GM12892 (cell line): ENCODE results near the gene PDGFA.

Experiments
- POLR2A ChIP-seq: IDR thresholded peaks from 2 replicates; pipeline ENCODE4 v1.6.1; 2011; ENCODE audit warnings: low read depth, low read length, control low read depth
- POLR2AphosphoS5 ChIP-seq: IDR thresholded peaks from 2 replicates; pipeline ENCODE4 v1.6.1; 2011; ENCODE audit warnings: low read depth, low read length, control low read depth
- TAF1 ChIP-seq: IDR thresholded peaks from 2 replicates; pipeline ENCODE4 v1.6.1; 2011; ENCODE audit warnings: low read depth, mild to moderate bottlenecking, control low read depth, low read length, borderline replicate concordance

DNA sequence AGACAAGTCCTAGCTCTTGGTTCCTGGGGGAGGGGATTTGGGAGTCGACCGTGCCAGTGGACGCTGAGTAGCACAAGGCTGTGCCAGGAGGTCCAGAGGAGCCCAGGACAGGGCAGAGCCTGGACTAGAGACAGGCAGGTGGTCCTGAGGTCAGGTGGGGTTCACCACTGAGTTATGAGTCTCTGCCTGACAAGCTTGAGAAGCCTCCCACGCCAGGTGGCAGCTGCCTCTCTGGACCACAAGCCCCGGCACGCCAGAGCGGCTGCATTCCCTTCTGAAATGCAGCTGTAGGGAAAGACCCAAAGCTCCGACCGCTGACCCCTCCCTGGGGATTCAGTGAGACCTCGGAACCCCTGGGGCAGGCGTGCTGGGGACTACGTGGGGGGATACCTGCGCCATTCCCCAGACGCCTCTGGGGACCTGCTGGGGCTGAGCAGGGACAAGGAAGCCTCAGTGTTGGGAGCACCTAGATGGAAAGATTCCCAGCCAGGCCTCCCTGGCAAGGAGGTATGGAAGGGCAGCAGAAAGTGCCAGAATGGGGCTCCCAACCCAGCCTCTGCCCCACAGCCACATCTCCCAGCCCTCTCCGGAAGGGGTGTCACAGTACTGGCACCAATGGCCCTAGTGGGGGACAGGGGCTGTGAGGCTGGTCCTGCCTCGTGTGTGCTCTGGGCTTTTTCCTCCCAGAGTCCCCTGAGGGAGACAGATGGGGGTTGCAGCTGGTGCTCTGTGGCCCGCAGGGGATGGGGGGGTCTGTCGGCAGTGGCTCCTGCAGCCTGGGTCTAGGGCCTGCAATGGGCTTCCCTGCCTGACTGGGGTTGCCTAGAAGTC lies 29.0 kb downstream of the PDGFA start:
- no peak for TF ChIP-seq POLR2AphosphoS5
- no peak for TF ChIP-seq POLR2A
- TF ChIP-seq TAF1, result no peak
